Esophagus squamous epithelium (tissue), 5 donors: Measurements from ENCODE around the gene CXCL11. TPM values are rescaled to one million over a fixed set of nuclear protein-coding genes. Genes with fewer than 3 reads are reported as not detected.
"Not testable (repeated sequence)": the region's sequence is repeated elsewhere in the genome, so short reads cannot be mapped to it uniquely, and the experiment has no call there.

Experiments
- DNase-seq: peaks from one replicate; lab custom pipeline; 2025; lab: John Stamatoyannopoulos, UW
- H3K27ac ChIP-seq, 4 donors: fragments of 200-600 bp; sonication (generic); one replicate each; pipeline ENCODE4 v1.5.1; 2016 to 2019; ENCODE audit warnings: mild to moderate bottlenecking in 1 of 4
- H3K27me3 ChIP-seq, 4 donors: fragments of 200-600 bp; sonication (generic); 1 replicate in 3 of 4; 2 replicates in 1 of 4; pipeline versions ENCODE4 v1.5.1 to v1.6.0; 2017 to 2021; ENCODE audit warnings: antibody characterized with exemption in 1 of 4
- H3K36me3 ChIP-seq, 3 donors: fragments of 200-600 bp; sonication (generic); one replicate each; pipeline ENCODE4 v1.5.1; 2016 to 2019
- H3K4me1 ChIP-seq, 3 donors: fragments of 200-600 bp; sonication (generic); one replicate each; pipeline ENCODE4 v1.5.1; 2017 to 2019
- H3K4me3 ChIP-seq, 4 donors: fragments of 200-600 bp; sonication (generic); 1 replicate in 3 of 4; 2 replicates in 1 of 4; pipeline ENCODE4 v1.5.1; 2016 to 2019; ENCODE audit warnings: mild to moderate bottlenecking in 2 of 4, moderate library complexity in 1 of 4
- H3K9me3 ChIP-seq, 3 donors: fragments of 200-600 bp; sonication (generic); one replicate each; pipeline ENCODE4 v1.5.1; 2016 to 2019
- POLR2A ChIP-seq, 4 donors: fragments of 450-650 bp; IDR thresholded peaks; one replicate each; pipeline ENCODE4 v1.6.1; 2017; ENCODE audit warnings: antibody characterized with exemption in 4 of 4, mild to moderate bottlenecking in 4 of 4, moderate library complexity in 3 of 4
- WGBS, 2 donors: methylation state at CpG; one replicate each; pipeline ENCODE4 v1.1.5; 2018; 5-methylcytosine and 5-hydroxymethylcytosine counted together
- intact Hi-C: fragments of 100-400 bp; cut with DNase I; formaldehyde crosslinking; loops from one replicate; pipeline ENCODE4 v1.15.0; 2022
- total RNA-seq, 4 donors: library from RNA; depleted of rRNA; stranded (reverse); fragments of >200 nt; gene quantifications; one replicate each; pipeline ENCODE4 v1.1.0, GENCODE V29; 2016
- TF ChIP-seq, protein P1 (sequence below), 6 experiments: fragments of 450-650 bp in 4 of 6; fragments of 200-600 bp in 2 of 6; sonication (generic) in 2 of 6; IDR thresholded peaks; one replicate each; pipeline ENCODE4 v1.5.1; 2016 to 2019; ENCODE audit warnings: antibody characterized with exemption in 6 of 6, mild to moderate bottlenecking in 4 of 6, moderate library complexity in 4 of 6
- donor health status: DM: yes; HTN: yes; CAD: no.

The CXCL11 gene
- total RNA-seq, 4 donors from 2014 or later, result 0.26 TPM; not detected in 3

DNA sequence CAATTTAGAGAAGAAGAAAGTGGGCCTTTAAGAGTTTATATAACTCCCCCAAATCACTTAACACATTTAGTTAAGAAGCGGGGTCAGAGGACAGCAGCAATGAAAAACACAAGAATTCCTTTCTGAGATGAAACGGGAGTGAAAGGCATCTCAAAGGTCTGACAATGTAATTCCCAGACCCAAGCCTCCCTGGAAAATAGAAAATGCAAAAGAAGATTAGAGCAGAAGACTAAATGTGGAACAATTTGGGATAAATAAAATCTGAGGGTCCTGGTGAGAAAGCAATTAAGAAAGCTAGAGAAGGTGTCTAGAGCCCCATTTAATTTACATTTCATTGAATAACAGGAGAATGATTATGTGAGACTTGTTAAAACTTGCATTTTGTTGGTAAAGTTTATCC lies 19.6 kb upstream of the CXCL11 start:
- 60 to 83% methylated on average over 2 of the region's 2 CpGs for WGBS, 2 donors
- intact Hi-C loops, result no loop called here
- H3K27ac ChIP-seq, result no peak overlapping the region

DNA sequence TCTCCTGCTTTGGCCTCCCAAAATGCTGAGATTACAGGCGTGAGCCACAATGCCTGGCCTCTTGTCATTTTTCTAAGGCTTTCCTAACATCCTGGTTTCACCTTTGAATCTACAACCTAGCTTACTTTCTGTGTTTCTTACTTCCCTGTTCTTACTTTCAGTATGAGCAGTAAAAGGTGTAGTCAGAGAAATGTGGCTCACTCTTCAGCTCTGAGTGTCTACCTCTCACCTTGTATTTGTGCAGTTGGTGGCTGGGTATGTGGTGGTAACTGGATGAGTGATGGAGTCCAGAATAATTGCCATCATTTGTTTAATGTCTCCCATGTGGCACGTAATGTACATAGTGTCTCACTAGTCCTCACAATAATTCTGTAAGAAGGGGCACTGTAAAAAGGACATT lies 19.1 kb upstream of the CXCL11 start:
- intact Hi-C loops, result no loop called here
- no peak overlapping the region for H3K4me3 ChIP-seq
- WGBS, 2 donors, result 44 to 57% methylated on average over 2 of the region's 2 CpGs
- H3K27me3 ChIP-seq, result peaks cover 0 to 23% (median 0%) of the 10 kb centered on the region in 4 donors
- H3K27ac ChIP-seq, result no peak overlapping the region
- no peak for DNase-seq
- H3K9me3 ChIP-seq, result no peaks in the 10 kb centered on the region
- no peaks in the 10 kb centered on the region for H3K4me1 ChIP-seq
- no peaks in the 10 kb centered on the region for H3K36me3 ChIP-seq
- TF ChIP-seq POLR2A (IDR thresholded peaks at IDR 0.05), result no peak
- TF ChIP-seq, protein P1, sequence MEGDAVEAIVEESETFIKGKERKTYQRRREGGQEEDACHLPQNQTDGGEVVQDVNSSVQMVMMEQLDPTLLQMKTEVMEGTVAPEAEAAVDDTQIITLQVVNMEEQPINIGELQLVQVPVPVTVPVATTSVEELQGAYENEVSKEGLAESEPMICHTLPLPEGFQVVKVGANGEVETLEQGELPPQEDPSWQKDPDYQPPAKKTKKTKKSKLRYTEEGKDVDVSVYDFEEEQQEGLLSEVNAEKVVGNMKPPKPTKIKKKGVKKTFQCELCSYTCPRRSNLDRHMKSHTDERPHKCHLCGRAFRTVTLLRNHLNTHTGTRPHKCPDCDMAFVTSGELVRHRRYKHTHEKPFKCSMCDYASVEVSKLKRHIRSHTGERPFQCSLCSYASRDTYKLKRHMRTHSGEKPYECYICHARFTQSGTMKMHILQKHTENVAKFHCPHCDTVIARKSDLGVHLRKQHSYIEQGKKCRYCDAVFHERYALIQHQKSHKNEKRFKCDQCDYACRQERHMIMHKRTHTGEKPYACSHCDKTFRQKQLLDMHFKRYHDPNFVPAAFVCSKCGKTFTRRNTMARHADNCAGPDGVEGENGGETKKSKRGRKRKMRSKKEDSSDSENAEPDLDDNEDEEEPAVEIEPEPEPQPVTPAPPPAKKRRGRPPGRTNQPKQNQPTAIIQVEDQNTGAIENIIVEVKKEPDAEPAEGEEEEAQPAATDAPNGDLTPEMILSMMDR (IDR thresholded peaks at IDR 0.05), result no peak

More for the DNA sequence above, 19.6 kb upstream of the CXCL11 start:
- Histone ChIP-seq H3K4me1 (no peaks in the 10 kb centered on the region), H3K36me3 (no peaks in the 10 kb centered on the region), H3K4me3 (no peak overlapping the region), H3K27me3 (peaks cover 0 to 23% (median 0%) of the 10 kb centered on the region in 4 donors), H3K9me3 (no peaks in the 10 kb centered on the region)
- TF ChIP-seq, protein P1 (IDR thresholded peaks at IDR 0.05), result no peak
- TF ChIP-seq POLR2A (IDR thresholded peaks at IDR 0.05), result no peak
- DNase-seq, result no peak

DNA sequence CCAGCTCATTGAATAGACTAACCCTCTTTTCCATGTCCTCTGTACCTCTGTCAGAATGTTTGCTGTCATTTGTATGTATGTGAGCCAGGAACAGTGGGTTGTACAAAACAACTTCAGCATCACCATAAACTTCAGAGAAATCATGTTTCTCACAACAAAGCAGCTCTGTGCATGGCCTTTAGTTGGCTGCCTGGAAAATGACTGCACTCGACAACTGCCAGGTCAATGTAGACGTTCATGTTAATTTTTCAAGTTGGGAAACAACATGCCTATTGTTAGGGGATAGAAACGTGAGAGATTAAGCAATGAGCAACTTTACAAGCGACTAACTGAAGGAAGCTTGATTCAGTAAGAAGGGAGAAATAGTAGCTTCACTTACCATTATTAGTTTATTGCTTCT lies 17.9 kb upstream of the CXCL11 start:
- DNase-seq, result no peak
- Histone ChIP-seq H3K36me3 (no peaks in the 10 kb centered on the region), H3K27me3 (peaks cover 0 to 23% (median 0%) of the 10 kb centered on the region in 4 donors), H3K9me3 (no peaks in the 10 kb centered on the region), H3K27ac (no peak overlapping the region), H3K4me1 (no peaks in the 10 kb centered on the region), H3K4me3 (no peak overlapping the region)
- intact Hi-C loops, result no loop called here
- 35 to 48% methylated on average over 4 of the region's 4 CpGs for WGBS, 2 donors
- TF ChIP-seq, protein P1 (IDR thresholded peaks at IDR 0.05), result no peak
- no peak for TF ChIP-seq POLR2A (IDR thresholded peaks at IDR 0.05)

DNA sequence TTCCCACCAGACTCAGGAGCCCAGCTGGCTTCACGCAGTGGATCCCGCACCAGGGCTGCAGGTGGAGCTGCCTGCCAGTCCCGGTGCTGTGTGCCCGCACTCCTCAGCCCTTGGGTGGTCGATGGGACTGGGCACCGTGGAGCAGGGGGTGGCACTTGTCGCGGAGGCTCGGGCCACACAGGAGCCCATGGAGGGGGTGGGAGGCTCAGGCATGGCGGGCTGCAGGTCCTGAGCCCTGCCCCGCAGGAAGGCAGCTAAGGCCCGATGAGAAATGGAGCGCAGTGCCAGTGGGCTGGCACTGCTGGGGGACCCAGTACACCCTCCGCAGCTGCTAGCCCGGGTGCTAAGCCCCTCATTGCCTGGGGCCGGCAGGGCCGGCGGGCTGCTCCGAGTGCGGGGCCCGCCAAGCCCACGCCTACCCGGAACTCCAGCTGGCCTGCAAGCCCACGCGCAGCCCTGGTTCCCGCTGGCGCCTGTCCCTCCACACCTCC lies 14.7 kb upstream of the CXCL11 start:
- H3K27ac ChIP-seq, H3K4me1 ChIP-seq, H3K9me3 ChIP-seq, DNase-seq, intact Hi-C loops, H3K4me3 ChIP-seq, H3K36me3 ChIP-seq: not testable (repeated sequence)
- WGBS, 2 donors, result 100% methylated on average over 3 to 5 of the region's 27 CpGs
- peaks cover 0 to 13% (median 0%) of the 10 kb centered on the region in 4 donors for H3K27me3 ChIP-seq

DNA sequence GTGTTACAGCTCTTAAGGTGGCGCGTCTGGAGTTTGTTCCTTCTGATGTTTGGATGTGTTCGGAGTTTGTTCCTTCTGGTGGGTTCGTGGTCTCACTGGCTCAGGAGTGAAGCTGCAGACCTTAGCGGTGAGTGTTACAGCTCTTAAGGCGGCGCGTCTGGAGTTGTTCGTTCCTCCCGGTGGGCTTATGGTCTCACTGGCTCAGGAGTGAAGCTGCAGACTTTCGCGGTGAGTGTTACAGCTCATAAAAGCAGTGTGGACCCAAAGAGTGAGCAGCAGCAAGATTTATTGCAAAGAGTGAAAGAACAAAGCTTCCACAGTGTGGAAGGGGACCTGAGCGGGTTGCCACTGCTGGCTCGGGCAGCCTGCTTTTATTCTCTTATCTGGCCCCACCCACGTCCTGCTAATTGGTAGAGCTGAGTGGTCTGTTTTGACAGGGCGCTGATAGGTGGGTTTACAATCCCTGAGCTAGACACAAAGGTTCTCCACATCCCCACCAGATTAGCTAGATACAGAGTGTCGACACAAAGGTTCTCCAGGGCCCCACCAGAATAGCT lies 14.1 kb upstream of the CXCL11 start:
- H3K9me3 ChIP-seq, DNase-seq, H3K4me1 ChIP-seq, H3K4me3 ChIP-seq, intact Hi-C loops, H3K27ac ChIP-seq, H3K36me3 ChIP-seq, H3K27me3 ChIP-seq: not testable (repeated sequence)
- WGBS, 2 donors, result 91 to 92% methylated on average over 9 to 10 of the region's 17 CpGs

DNA sequence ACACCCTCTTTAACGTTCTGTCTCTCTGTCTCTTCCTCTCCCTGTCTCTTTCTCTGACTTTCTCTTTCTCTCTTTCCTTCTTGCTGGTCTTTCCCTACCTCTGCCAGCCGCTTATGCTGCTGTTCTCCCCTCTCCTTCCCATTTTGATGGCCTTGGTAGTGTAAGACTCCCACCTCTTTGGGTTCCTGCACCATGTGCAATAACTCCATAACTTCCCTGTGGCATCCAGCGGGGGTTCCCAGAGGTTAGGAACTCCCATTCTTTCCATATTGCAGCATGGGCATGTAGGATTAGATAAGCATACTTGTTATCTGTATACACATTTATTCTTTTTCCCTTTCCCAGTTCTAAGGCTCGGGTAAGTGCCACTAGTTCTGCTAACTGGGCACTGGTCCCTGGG lies 8.8 kb upstream of the CXCL11 start:
- H3K27ac ChIP-seq, H3K27me3 ChIP-seq, H3K4me3 ChIP-seq, intact Hi-C loops, H3K9me3 ChIP-seq, H3K36me3 ChIP-seq, DNase-seq, H3K4me1 ChIP-seq: not testable (repeated sequence)
- 82 to 85% methylated on average over 3 to 4 of the region's 4 CpGs for WGBS, 2 donors

DNA sequence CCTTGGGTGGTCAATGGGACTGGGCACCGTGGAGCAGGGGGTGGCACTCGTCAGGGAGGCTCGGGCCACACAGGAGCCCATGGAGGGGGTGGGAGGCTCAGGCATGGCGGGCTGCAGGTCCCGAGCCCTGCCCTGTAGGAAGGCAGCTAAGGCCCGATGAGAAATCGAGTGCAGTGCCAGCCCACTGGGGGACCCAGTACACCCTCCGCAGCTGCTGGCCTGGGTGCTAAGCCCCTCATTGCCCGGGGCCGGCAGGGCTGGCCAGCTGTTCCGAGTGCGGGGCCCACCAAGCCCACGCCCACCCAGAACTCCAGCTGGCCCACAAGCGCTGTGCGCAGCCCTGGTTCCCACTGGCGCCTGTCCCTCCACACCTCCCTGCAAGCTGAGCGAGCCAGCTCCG lies 7.4 kb upstream of the CXCL11 start:
- H3K9me3 ChIP-seq, DNase-seq, H3K4me3 ChIP-seq, H3K27ac ChIP-seq, H3K4me1 ChIP-seq, intact Hi-C loops, H3K27me3 ChIP-seq, H3K36me3 ChIP-seq: not testable (repeated sequence)
- WGBS, 2 donors, result 100% methylated on average over 5 of the region's 18 CpGs; no CpG with 5 or more reads in 1 of the 2 donors

DNA sequence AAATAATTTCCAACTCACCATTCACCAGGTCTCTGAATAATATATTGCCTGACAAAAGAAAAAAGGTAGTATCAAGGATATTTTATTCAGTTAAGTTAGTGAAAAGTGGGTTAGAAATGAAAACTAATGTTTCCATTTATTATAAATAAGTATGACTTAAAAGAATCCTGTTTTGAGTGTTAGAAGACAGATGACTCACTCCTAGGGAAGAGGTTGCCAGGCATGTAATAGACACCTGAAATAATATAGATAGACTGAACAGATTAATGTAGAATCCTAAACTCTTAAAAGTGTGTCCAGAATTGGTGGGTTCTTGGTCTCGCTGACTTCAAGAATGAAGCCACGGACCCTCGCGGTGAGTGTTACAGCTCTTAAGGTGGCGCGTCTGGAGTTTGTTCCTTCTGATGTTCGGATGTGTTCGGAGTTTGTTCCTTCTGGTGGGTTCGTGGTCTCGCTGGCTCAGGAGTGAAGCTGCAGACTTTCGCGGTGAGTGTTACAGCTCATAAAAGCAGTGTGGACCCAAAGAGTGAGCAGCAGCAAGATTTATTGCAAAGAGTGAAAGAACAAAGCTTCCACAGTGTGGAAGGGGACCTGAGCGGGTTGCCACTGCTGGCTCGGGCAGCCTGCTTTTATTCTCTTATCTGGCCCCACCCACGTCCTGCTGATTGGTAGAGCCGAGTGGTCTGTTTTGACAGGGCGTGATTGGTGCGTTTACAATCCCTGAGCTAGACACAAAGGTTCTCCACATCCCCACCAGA lies 6.5 kb upstream of the CXCL11 start:
- H3K27me3 ChIP-seq, H3K4me1 ChIP-seq, H3K27ac ChIP-seq, H3K9me3 ChIP-seq, H3K4me3 ChIP-seq, H3K36me3 ChIP-seq, intact Hi-C loops, DNase-seq: not testable (repeated sequence)
- 77 to 85% methylated on average over 8 to 12 of the region's 18 CpGs for WGBS, 2 donors
